Smooth muscle cell (in vitro differentiated cells): ENCODE results near the gene FAM227B. TPM values are rescaled to one million over a fixed set of nuclear protein-coding genes. Genes with fewer than 3 reads are reported as not detected.

Experiments
- DNase-seq: peaks from one replicate; lab custom pipeline; 2025; ENCODE audit not compliant: unreplicated experiment; lab: John Stamatoyannopoulos, UW
- H2AFZ ChIP-seq: fragments of 200-600 bp; sonication (generic); 2 replicates; pipeline ENCODE4 v1.6.0; 2016; ENCODE audit warnings: antibody characterized with exemption, low read depth, mild to moderate bottlenecking
- H3F3A ChIP-seq: fragments of 200-600 bp; sonication (generic); 2 replicates; pipeline ENCODE4 v1.6.0; 2017; ENCODE audit warnings: antibody characterized with exemption, low read depth
- H3K27ac ChIP-seq: fragments of 200-600 bp; sonication (generic); 2 replicates; pipeline ENCODE4 v1.5.1; 2016; ENCODE audit warnings: low read depth, mild to moderate bottlenecking
- H3K27me3 ChIP-seq: fragments of 200-600 bp; sonication (generic); 2 replicates; pipeline ENCODE4 v1.6.1; 2016; ENCODE audit warnings: low read depth, mild to moderate bottlenecking
- H3K36me3 ChIP-seq: fragments of 200-600 bp; sonication (generic); 2 replicates; pipeline ENCODE4 v1.5.1; 2016; ENCODE audit warnings: low read depth
- H3K4me1 ChIP-seq: fragments of 200-600 bp; sonication (generic); 2 replicates; pipeline ENCODE4 v1.5.1; 2016; ENCODE audit warnings: low read depth
- H3K4me2 ChIP-seq: fragments of 200-600 bp; sonication (generic); 2 replicates; pipeline ENCODE4 v1.6.0; 2016; ENCODE audit warnings: mild to moderate bottlenecking
- H3K4me3 ChIP-seq: fragments of 200-600 bp; sonication (generic); 2 replicates; pipeline ENCODE4 v1.5.1; 2016; ENCODE audit warnings: mild to moderate bottlenecking
- H3K79me2 ChIP-seq: fragments of 200-600 bp; sonication (generic); 2 replicates; pipeline ENCODE4 v1.6.0; 2016; ENCODE audit warnings: low read depth, mild to moderate bottlenecking
- H3K9ac ChIP-seq: fragments of 200-600 bp; sonication (generic); 2 replicates; pipeline ENCODE4 v1.6.0; 2016; ENCODE audit warnings: low read depth
- H3K9me3 ChIP-seq: fragments of 200-600 bp; sonication (generic); replicated peaks from 2 replicates; pipeline ENCODE4 v1.5.1; 2016; ENCODE audit warnings: low read depth
- H4K20me1 ChIP-seq: fragments of 200-600 bp; sonication (generic); 2 replicates; pipeline ENCODE4 v1.6.0; 2016; ENCODE audit warnings: low read depth
- WGBS: methylation state at CpG from one replicate; pipeline ENCODE4 v1.1.7; 2016; ENCODE audit warnings: low lambda C conversion rate; 5-methylcytosine and 5-hydroxymethylcytosine counted together
- polyA plus RNA-seq: library from polyadenylated mRNA; unstranded; fragments of >200 nt; fragmentation: Nextera tagmentation; extraction: Ambion mirVana; gene quantifications from 2 replicates; pipeline ENCODE4 v1.2.1, GENCODE V29; 2016
- total RNA-seq: library from RNA; depleted of rRNA; stranded (reverse); fragments of >200 nt; gene quantifications from 2 replicates; pipeline ENCODE4 v1.2.3, GENCODE V29; 2014
- TF ChIP-seq, protein P1 (sequence below): fragments of 200-600 bp; sonication (generic); IDR thresholded peaks from 2 replicates; pipeline ENCODE4 v1.5.1; 2017; ENCODE audit warnings: borderline replicate concordance, mild to moderate bottlenecking, antibody characterized with exemption; ENCODE audit not compliant: insufficient read depth, poor library complexity, severe bottlenecking

The FAM227B gene
- total and polyA plus RNA-seq, 2 experiments from 2014 or later, result 7.5 to 9.7 TPM

DNA sequence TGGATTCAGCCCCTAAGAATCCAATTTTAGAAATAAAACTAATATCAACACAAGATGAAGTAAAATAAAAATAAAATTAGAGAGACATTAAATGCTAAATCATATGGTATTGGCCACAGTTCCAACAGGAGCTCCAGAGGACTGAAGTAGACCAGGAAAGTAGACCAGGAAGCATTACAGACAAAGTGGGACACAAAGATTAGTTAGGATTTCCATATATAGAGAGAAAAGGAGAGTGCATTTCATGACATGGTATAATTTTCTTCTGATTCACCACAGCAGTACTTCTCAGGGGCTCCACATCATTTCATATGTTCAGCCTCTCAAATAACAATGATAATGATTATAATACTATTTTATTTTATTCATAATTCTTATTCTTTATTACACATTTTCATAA is 179.3 kb downstream of the FAM227B start:
- peaks cover 99% of the 10 kb centered on the region for H4K20me1 ChIP-seq
- H3K9me3 ChIP-seq, result no peaks in the 10 kb centered on the region
- H3K9ac ChIP-seq, result no peak overlapping the region
- peak overlapping the region; percentile 55 for H3K27ac ChIP-seq
- H3K4me2 ChIP-seq, result peak overlapping the region; percentile 69
- H3F3A ChIP-seq, result no peaks in the 10 kb centered on the region
- H3K36me3 ChIP-seq, result peaks cover 9% of the 10 kb centered on the region
- H3K4me1 ChIP-seq, result peaks cover 13% of the 10 kb centered on the region
- H3K27me3 ChIP-seq, result no peaks in the 10 kb centered on the region
- peaks cover 39% of the 10 kb centered on the region for H3K79me2 ChIP-seq
- TF ChIP-seq, protein P1, sequence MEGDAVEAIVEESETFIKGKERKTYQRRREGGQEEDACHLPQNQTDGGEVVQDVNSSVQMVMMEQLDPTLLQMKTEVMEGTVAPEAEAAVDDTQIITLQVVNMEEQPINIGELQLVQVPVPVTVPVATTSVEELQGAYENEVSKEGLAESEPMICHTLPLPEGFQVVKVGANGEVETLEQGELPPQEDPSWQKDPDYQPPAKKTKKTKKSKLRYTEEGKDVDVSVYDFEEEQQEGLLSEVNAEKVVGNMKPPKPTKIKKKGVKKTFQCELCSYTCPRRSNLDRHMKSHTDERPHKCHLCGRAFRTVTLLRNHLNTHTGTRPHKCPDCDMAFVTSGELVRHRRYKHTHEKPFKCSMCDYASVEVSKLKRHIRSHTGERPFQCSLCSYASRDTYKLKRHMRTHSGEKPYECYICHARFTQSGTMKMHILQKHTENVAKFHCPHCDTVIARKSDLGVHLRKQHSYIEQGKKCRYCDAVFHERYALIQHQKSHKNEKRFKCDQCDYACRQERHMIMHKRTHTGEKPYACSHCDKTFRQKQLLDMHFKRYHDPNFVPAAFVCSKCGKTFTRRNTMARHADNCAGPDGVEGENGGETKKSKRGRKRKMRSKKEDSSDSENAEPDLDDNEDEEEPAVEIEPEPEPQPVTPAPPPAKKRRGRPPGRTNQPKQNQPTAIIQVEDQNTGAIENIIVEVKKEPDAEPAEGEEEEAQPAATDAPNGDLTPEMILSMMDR, result no peak
- H3K4me3 ChIP-seq, result no peak overlapping the region
- no peak for DNase-seq
- H2AFZ ChIP-seq, result no peak overlapping the region

DNA sequence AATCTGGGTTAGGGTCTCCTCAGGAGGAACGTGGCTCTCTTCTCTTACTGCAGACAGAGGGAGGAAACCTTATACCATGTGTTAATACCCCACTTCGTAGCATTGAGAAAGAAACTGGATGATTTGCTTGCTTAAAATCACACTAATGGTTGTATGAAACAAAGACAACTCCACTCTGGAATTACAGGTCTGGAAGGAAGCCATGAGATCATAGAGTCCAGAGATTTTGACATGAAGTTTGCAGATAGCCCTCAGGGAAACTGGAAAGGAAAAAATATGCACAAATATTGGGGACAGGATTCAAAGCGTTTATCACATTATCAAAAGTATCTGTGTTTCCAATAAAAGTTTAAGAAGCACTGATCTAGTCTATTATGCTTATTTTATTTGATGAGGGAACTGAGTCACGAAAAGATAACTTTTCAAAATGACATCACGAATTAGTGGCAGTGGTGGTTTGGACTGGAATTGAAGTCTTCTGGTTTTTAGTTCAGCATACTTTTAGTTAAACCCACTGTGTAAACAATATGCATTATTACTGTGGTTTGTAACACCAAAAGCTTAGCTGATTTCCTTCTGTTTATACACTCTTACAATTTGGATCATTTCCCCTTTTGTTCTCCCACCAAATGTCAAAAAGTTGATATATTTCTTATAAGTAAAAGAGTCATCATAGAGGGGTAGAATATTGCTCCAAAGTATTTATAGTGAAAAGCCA is 180.8 kb downstream of the FAM227B start:
- H4K20me1 ChIP-seq, result peaks cover 99% of the 10 kb centered on the region
- 75% methylated on average over 5 of the region's 5 CpGs for WGBS
- peaks cover 13% of the 10 kb centered on the region for H3K4me1 ChIP-seq
- no peak overlapping the region for H3K4me3 ChIP-seq
- peak overlapping the region; percentile 69 for H3K4me2 ChIP-seq
- H3K36me3 ChIP-seq, result peaks cover 5% of the 10 kb centered on the region
- DNase-seq, result no peak
- no peaks in the 10 kb centered on the region for H3F3A ChIP-seq
- H3K27me3 ChIP-seq, result no peaks in the 10 kb centered on the region
- peaks cover 45% of the 10 kb centered on the region for H3K79me2 ChIP-seq
- H3K9ac ChIP-seq, result no peak overlapping the region
- TF ChIP-seq, protein P1, result no peak
- H3K9me3 ChIP-seq, result no peaks in the 10 kb centered on the region
- H2AFZ ChIP-seq, result no peak overlapping the region
- peak overlapping the region; percentile 29 for H3K27ac ChIP-seq

DNA sequence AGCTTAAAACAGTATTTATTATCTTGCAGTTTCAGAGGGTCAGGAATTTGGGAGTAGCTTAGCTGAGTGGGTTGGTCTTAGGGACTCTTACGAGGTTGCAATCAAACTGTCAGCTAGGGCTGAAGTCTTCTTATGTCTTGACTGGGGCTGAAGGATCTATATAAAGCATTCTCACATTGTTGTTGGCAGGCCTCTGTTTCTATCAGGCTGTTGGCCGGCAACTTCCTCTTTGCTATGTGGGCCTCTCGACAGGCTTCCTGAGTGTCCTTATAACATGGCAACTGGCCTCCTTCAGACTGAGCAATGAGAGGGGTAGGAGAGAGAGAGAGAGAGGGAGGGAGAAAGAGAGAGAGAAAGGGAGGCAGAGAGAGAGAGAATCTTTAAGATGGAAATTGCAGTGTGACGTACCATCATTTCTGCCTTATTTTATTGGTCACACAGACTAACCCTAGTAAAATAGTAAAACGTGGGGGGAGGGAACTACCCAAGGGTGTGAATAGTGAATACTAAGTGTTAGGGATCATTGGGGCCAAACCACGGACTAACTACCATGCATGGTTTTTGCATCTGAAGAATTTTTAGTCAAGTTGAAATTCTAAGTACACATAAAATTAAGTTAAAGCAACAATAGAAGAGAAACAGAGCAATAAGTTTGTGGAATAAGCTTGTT is 181.5 kb downstream of the FAM227B start:
- DNase-seq, result no peak
- peaks cover 99% of the 10 kb centered on the region for H4K20me1 ChIP-seq
- WGBS, result 47% methylated on average over 6 of the region's 6 CpGs
- peaks cover 5% of the 10 kb centered on the region for H3K36me3 ChIP-seq
- H3K9ac ChIP-seq, result no peak overlapping the region
- peaks cover 43% of the 10 kb centered on the region for H3K79me2 ChIP-seq
- peak overlapping the region; percentile 69 for H3K4me2 ChIP-seq
- no peak overlapping the region for H2AFZ ChIP-seq
- no peaks in the 10 kb centered on the region for H3K27me3 ChIP-seq
- peaks cover 13% of the 10 kb centered on the region for H3K4me1 ChIP-seq
- H3K27ac ChIP-seq, result peak overlapping the region; percentile 29
- TF ChIP-seq, protein P1, result no peak
- no peaks in the 10 kb centered on the region for H3K9me3 ChIP-seq
- H3F3A ChIP-seq, result no peaks in the 10 kb centered on the region
- no peak overlapping the region for H3K4me3 ChIP-seq
